ENCODE measurements around the gene SCAMP1. TPM values are rescaled to one million over a fixed set of nuclear protein-coding genes. Genes with fewer than 3 reads are reported as not detected.

The SCAMP1 gene
- total RNA-seq, 1 donor from 2014 or later: 45.0 TPM

- no peak overlapping the region for H3K4me3 Mint-ChIP-seq (ENCODE audit: unreplicated experiment)
- no peaks in the 10 kb centered on the region for H3K4me1 Mint-ChIP-seq (ENCODE audit: unreplicated experiment)
These were observed 33.5 kb upstream of the SCAMP1 start for GRCh38 chr5:78326930-78327329.

GRCh38 chr5:78327761-78328510 lies 32.5 kb upstream of the SCAMP1 start:
- no peak for TF ChIP-seq CTCF (IDR thresholded peaks at IDR 0.05)
- Mint-ChIP-seq H3K27ac (ENCODE audit: unreplicated experiment) (no peak overlapping the region), H3K4me1 (ENCODE audit: unreplicated experiment) (no peaks in the 10 kb centered on the region), H3K36me3 (ENCODE audit: unreplicated experiment) (no peaks in the 10 kb centered on the region), H3K4me3 (ENCODE audit: unreplicated experiment) (no peak overlapping the region), H3K27me3 (ENCODE audit: unreplicated experiment) (no peaks in the 10 kb centered on the region), H3K9me3 (ENCODE audit: unreplicated experiment) (no peaks in the 10 kb centered on the region)
- no peak for DNase-seq (ENCODE audit: extremely low spot score, unreplicated experiment)

More at GRCh38 chr5:78326930-78327329, 33.5 kb upstream of the SCAMP1 start:
- Mint-ChIP-seq H3K27me3 (ENCODE audit: unreplicated experiment) (no peaks in the 10 kb centered on the region), H3K36me3 (ENCODE audit: unreplicated experiment) (no peaks in the 10 kb centered on the region), H3K9me3 (ENCODE audit: unreplicated experiment) (no peaks in the 10 kb centered on the region), H3K27ac (ENCODE audit: unreplicated experiment) (no peak overlapping the region)
- TF ChIP-seq CTCF (IDR thresholded peaks at IDR 0.05): no peak
- DNase-seq (ENCODE audit: extremely low spot score, unreplicated experiment): no peak

GRCh38 chr5:78328585-78329173 lies 31.7 kb upstream of the SCAMP1 start:
- H3K27me3 Mint-ChIP-seq (ENCODE audit: unreplicated experiment): no peaks in the 10 kb centered on the region

GRCh38 chr5:78331523-78332080 lies 28.8 kb upstream of the SCAMP1 start:
- no peaks in the 10 kb centered on the region for H3K4me1 Mint-ChIP-seq (ENCODE audit: unreplicated experiment)
- H3K36me3 Mint-ChIP-seq (ENCODE audit: unreplicated experiment): no peaks in the 10 kb centered on the region
- H3K4me3 Mint-ChIP-seq (ENCODE audit: unreplicated experiment): no peak overlapping the region
- TF ChIP-seq CTCF (IDR thresholded peaks at IDR 0.05): no peak
- no peaks in the 10 kb centered on the region for H3K9me3 Mint-ChIP-seq (ENCODE audit: unreplicated experiment)
- H3K27ac Mint-ChIP-seq (ENCODE audit: unreplicated experiment): no peak overlapping the region
- H3K27me3 Mint-ChIP-seq (ENCODE audit: unreplicated experiment): no peaks in the 10 kb centered on the region
- DNase-seq (ENCODE audit: extremely low spot score, unreplicated experiment): no peak

More at GRCh38 chr5:78328585-78329173, 31.7 kb upstream of the SCAMP1 start:
- no peak overlapping the region for H3K4me3 Mint-ChIP-seq (ENCODE audit: unreplicated experiment)
- TF ChIP-seq CTCF (IDR thresholded peaks at IDR 0.05): no peak
- no peaks in the 10 kb centered on the region for H3K9me3 Mint-ChIP-seq (ENCODE audit: unreplicated experiment)
- H3K27ac Mint-ChIP-seq (ENCODE audit: unreplicated experiment): no peak overlapping the region
- no peaks in the 10 kb centered on the region for H3K36me3 Mint-ChIP-seq (ENCODE audit: unreplicated experiment)
- DNase-seq (ENCODE audit: extremely low spot score, unreplicated experiment): no peak
- H3K4me1 Mint-ChIP-seq (ENCODE audit: unreplicated experiment): no peaks in the 10 kb centered on the region

- Mint-ChIP-seq H3K4me1 (ENCODE audit: unreplicated experiment) (no peaks in the 10 kb centered on the region), H3K36me3 (ENCODE audit: unreplicated experiment) (peaks cover 5% of the 10 kb centered on the region), H3K4me3 (ENCODE audit: unreplicated experiment) (no peak overlapping the region), H3K27ac (ENCODE audit: unreplicated experiment) (no peak overlapping the region), H3K27me3 (ENCODE audit: unreplicated experiment) (no peaks in the 10 kb centered on the region), H3K9me3 (ENCODE audit: unreplicated experiment) (peaks cover 10% of the 10 kb centered on the region)
- TF ChIP-seq CTCF (IDR thresholded peaks at IDR 0.05): no peak
- no peak for DNase-seq (ENCODE audit: extremely low spot score, unreplicated experiment)
These were observed 25.6 kb upstream of the SCAMP1 start for GRCh38 chr5:78334811-78335210.
